PC-9 (cell line): Measurements from ENCODE around the gene IKZF3.

Source experiments
- CTCF ChIP-seq: fragments of 200-600 bp; sonication (generic); conservative IDR thresholded peaks from 2 replicates; pipeline ENCODE4 v1.6.1; 2017; ENCODE audit warnings: mixed run types, antibody characterized with exemption, mild to moderate bottlenecking, moderate library complexity
- EZH2 ChIP-seq: fragments of 200-600 bp; sonication (generic); IDR thresholded peaks from 2 replicates; pipeline ENCODE4 v1.8.0; 2017; ENCODE audit warnings: antibody characterized with exemption, low read depth

DNA sequence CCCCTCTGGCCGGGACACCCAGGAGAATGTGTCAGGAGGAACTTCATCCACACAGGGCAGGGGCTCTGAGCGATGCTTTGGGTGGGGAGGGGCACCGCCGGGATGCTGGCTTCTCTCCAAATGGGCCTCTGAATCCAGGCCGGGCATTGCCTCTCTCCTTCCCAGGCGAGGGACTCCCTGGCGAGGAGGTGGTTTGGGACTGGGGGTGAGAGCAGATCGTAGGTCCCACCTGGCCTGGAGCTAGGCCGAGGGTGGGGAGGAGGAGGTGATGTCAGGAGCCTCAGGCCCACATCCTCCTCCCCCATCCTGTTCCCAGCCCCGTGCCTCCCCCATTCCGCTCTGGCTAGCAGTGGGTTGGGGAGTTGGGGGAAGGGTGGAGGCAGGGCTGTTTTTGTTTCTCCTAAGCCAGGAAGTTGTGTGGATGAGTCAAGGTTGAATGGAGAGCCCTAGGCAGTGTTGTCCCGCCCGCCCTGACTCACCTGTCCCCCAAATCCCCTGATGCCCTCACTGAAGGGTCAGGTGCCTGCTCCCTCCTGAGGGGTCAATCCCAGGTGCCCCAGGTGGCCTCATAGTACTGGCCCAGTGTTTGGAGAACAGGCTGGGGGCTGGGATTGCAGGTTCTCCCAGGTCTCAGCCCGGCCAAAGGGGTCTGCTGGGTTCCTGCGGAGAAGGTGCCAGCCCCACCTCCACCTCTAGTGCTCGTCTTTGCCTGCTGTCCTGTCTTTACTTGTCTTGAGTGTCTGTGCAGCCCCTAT is 123.6 kb downstream of the IKZF3 start:
- TF ChIP-seq CTCF, result no peak
- TF ChIP-seq EZH2, result no peak
